H9 (cell line): ENCODE data around the gene SLF1. TPM values are rescaled to one million over a fixed set of nuclear protein-coding genes. Genes with fewer than 3 reads are reported as not detected.

Experiments used
- DNase-seq: peaks from one replicate; pipeline ENCODE4 v3.0.0-alpha.2; 2017
- H2AFZ ChIP-seq: one replicate; pipeline ENCODE4 v1.6.1; 2013; ENCODE audit warnings: mild to moderate bottlenecking, low read length, control low read depth, moderate library complexity
- H2AK5ac ChIP-seq: 2 replicates; pipeline ENCODE4 v1.6.1; 2013; ENCODE audit warnings: low read length, control low read depth, mixed read lengths; ENCODE audit not compliant: insufficient read length
- H2BK120ac ChIP-seq: one replicate; pipeline ENCODE4 v1.6.1; 2013; ENCODE audit warnings: low read depth, mild to moderate bottlenecking, low read length, control low read depth, inconsistent platforms; ENCODE audit not compliant: poor library complexity, severe bottlenecking
- H2BK12ac ChIP-seq: 2 replicates; pipeline ENCODE4 v1.6.1; 2013; ENCODE audit warnings: low read length, control low read depth, mixed read lengths, low read depth; ENCODE audit not compliant: insufficient read length
- H2BK15ac ChIP-seq: 2 replicates; pipeline ENCODE4 v1.6.1; 2013; ENCODE audit warnings: low read depth, low read length, control low read depth
- H2BK20ac ChIP-seq: one replicate; pipeline ENCODE4 v1.6.1; 2013; ENCODE audit warnings: low read depth, mild to moderate bottlenecking, low read length, control low read depth, inconsistent platforms; ENCODE audit not compliant: poor library complexity, severe bottlenecking
- H2BK5ac ChIP-seq: 2 replicates; pipeline ENCODE4 v1.6.1; 2013; ENCODE audit warnings: low read length, control low read depth, mixed read lengths; ENCODE audit not compliant: insufficient read length
- H3K14ac ChIP-seq: 2 replicates; pipeline ENCODE4 v1.6.1; 2013; ENCODE audit warnings: low read length, control low read depth; ENCODE audit not compliant: insufficient read depth
- H3K18ac ChIP-seq: 2 replicates; pipeline ENCODE4 v1.6.1; 2013; ENCODE audit warnings: low read depth, mild to moderate bottlenecking, mixed read lengths, low read length, control low read depth; ENCODE audit not compliant: insufficient read length
- H3K23ac ChIP-seq: 2 replicates; pipeline ENCODE4 v1.6.1; 2013; ENCODE audit warnings: low read length, control low read depth, mixed read lengths, low read depth; ENCODE audit not compliant: insufficient read length
- H3K23me2 ChIP-seq: 2 replicates; pipeline ENCODE4 v1.6.1; 2013; ENCODE audit warnings: low read depth, mild to moderate bottlenecking, mixed read lengths, low read length, control low read depth; ENCODE audit not compliant: insufficient read length, poor library complexity, severe bottlenecking
- H3K27ac ChIP-seq: 2 replicates; pipeline ENCODE4 v1.5.1; 2013; ENCODE audit warnings: low read length, control low read depth, mixed read lengths, low read depth; ENCODE audit not compliant: insufficient read length
- H3K27me3 ChIP-seq: 2 replicates; pipeline ENCODE4 v1.6.1; 2013; ENCODE audit warnings: low read length, control low read depth, inconsistent platforms; ENCODE audit not compliant: insufficient read depth
- H3K4ac ChIP-seq: 2 replicates; pipeline ENCODE4 v1.6.1; 2013; ENCODE audit warnings: low read depth, mild to moderate bottlenecking, control low read depth, inconsistent platforms, low read length, moderate library complexity
- H3K4me1 ChIP-seq: 2 replicates; pipeline ENCODE4 v1.6.1; 2013; ENCODE audit warnings: low read length, control low read depth, inconsistent platforms; ENCODE audit not compliant: insufficient read depth
- H3K4me2 ChIP-seq: 2 replicates; pipeline ENCODE4 v1.6.1; 2013; ENCODE audit warnings: low read length, control low read depth, mixed read lengths; ENCODE audit not compliant: insufficient read length, insufficient read depth
- H3K56ac ChIP-seq: 2 replicates; pipeline ENCODE4 v1.6.1; 2013; ENCODE audit warnings: low read depth, mild to moderate bottlenecking, mixed read lengths, low read length, control low read depth; ENCODE audit not compliant: insufficient read length
- H3K79me1 ChIP-seq: 2 replicates; pipeline ENCODE4 v1.6.1; 2013; ENCODE audit warnings: low read depth, mild to moderate bottlenecking, moderate library complexity, low read length, control low read depth, inconsistent platforms; ENCODE audit not compliant: insufficient read depth, poor library complexity, severe bottlenecking
- H3K79me2 ChIP-seq: 2 replicates; pipeline ENCODE4 v1.6.1; 2013; ENCODE audit warnings: low read length, control low read depth, inconsistent platforms; ENCODE audit not compliant: insufficient read depth
- H3K9ac ChIP-seq: 2 replicates; pipeline ENCODE4 v1.6.1; 2013; ENCODE audit warnings: low read length, control low read depth, mixed read lengths; ENCODE audit not compliant: insufficient read length; ENCODE audit errors: extremely low read depth
- H3K9me3 ChIP-seq: one replicate; pipeline ENCODE4 v1.6.1; 2013; ENCODE audit warnings: low read depth, low read length, inconsistent platforms; ENCODE audit not compliant: control insufficient read depth
- H3T11ph ChIP-seq: one replicate; pipeline ENCODE4 v1.6.1; 2013; ENCODE audit warnings: mild to moderate bottlenecking, low read length, control low read depth, inconsistent platforms
- H4K20me1 ChIP-seq: one replicate; pipeline ENCODE4 v1.6.1; 2013; ENCODE audit not compliant: control insufficient read depth, insufficient read length, insufficient read depth
- H4K5ac ChIP-seq: 2 replicates; pipeline ENCODE4 v1.6.1; 2013; ENCODE audit warnings: low read depth, mild to moderate bottlenecking, mixed read lengths, low read length, control low read depth; ENCODE audit not compliant: insufficient read length
- H4K8ac ChIP-seq: replicated peaks from 2 replicates; pipeline ENCODE4 v1.6.1; 2013; ENCODE audit warnings: low read length, control low read depth, mixed read lengths, low read depth; ENCODE audit not compliant: insufficient read length
- H4K91ac ChIP-seq: 2 replicates; pipeline ENCODE4 v1.6.1; 2013; ENCODE audit warnings: low read depth, mild to moderate bottlenecking, moderate library complexity, mixed read lengths, low read length, control low read depth; ENCODE audit not compliant: insufficient read length
- H3K27ac Mint-ChIP-seq, 3 experiments: 2 replicates in 2 of 3; 3 replicates in 1 of 3; pipeline ENCODE4 v1.8.0; 2020 to 2021; ENCODE audit warnings: mixed read lengths in 3 of 3, mild to moderate bottlenecking in 1 of 3, moderate library complexity in 1 of 3
- H3K27me3 Mint-ChIP-seq: 2 replicates; pipeline ENCODE4 v1.8.0; 2021; ENCODE audit warnings: low read depth, mild to moderate bottlenecking, moderate library complexity, mixed read lengths
- H3K36me3 Mint-ChIP-seq, 3 experiments: 2 replicates in 2 of 3; 3 replicates in 1 of 3; pipeline ENCODE4 v1.8.0; 2020 to 2021; ENCODE audit warnings: low read depth in 3 of 3, mixed read lengths in 3 of 3; ENCODE audit not compliant: insufficient read depth in 1 of 3
- H3K4me1 Mint-ChIP-seq, 2 experiments: 2 replicates each; pipeline ENCODE4 v1.8.0; 2020; ENCODE audit warnings: mixed read lengths in 2 of 2
- H3K4me3 Mint-ChIP-seq, 2 experiments: 2 replicates in 1 of 2; 3 replicates in 1 of 2; pipeline ENCODE4 v1.8.0; 2020 to 2021; ENCODE audit warnings: mild to moderate bottlenecking in 2 of 2, mixed read lengths in 2 of 2, moderate library complexity in 1 of 2
- H3K9me3 Mint-ChIP-seq, 2 experiments: 2 replicates in 1 of 2; 3 replicates in 1 of 2; pipeline ENCODE4 v1.8.0; 2020; ENCODE audit warnings: mild to moderate bottlenecking in 2 of 2, mixed read lengths in 2 of 2, moderate library complexity in 1 of 2
- WGBS: extraction: QIAGEN DNeasy Blood & Tissue Kit; methylation state at CpG from one replicate; pipeline ENCODE4 v1.1.7; 2013; ENCODE audit warnings: missing lambda C conversion rate, low lambda C conversion rate, mixed read lengths; ENCODE audit not compliant: insufficient read length; ENCODE audit errors: extremely low coverage; 5-methylcytosine and 5-hydroxymethylcytosine counted together
- total RNA-seq: library from RNA; stranded (reverse); gene quantifications from 2 replicates; pipeline ENCODE4 v1.2.1, GENCODE V29; 2021
- TF ChIP-seq, protein P1 (sequence below): fragments of 200-600 bp; sonication (generic); conservative IDR thresholded peaks from 3 replicates; pipeline ENCODE4 v1.8.0; 2021; ENCODE audit warnings: antibody characterized with exemption, mild to moderate bottlenecking

The SLF1 gene
- total RNA-seq, 1 experiment from 2014 or later: 12.5 TPM

DNA sequence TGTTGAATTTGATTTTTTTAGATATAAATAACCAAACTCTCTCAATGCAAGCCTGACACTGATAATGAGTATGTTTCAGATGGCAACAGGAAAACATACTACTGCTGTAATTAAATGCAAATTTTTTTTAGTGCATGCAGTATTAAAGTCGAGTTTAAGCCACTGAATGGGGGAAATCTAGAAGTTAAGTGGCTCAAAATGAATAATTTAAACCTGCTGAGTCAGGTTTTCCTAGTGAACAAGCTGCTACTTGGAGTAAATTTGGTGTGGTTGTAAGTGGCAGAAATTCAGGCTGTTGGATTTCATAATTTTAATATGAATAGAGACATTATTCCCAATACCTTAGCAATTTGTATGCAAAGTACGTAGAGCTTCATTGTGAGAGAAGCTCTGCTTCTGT is 121.8 kb downstream of the SLF1 start:
- H3K4me1 ChIP-seq: no peaks in the 10 kb centered on the region
- H4K20me1 ChIP-seq: no peaks in the 10 kb centered on the region
- H3K9ac ChIP-seq: no peak overlapping the region
- no peaks in the 10 kb centered on the region for H3K23me2 ChIP-seq
- H4K5ac ChIP-seq: no peak overlapping the region
- H3K27ac ChIP-seq: no peak overlapping the region
- no peak overlapping the region for H2BK5ac ChIP-seq
- H3K4me2 ChIP-seq: no peak overlapping the region
- H3K23ac ChIP-seq: no peak overlapping the region
- H3K4me1 Mint-ChIP-seq: peaks cover 11% of the 10 kb centered on the region in 2 experiments
- no peak overlapping the region for H3K56ac ChIP-seq
- no peak overlapping the region for H3K4me3 Mint-ChIP-seq
- WGBS: no CpG with 5 or more reads among the region's 2 CpGs
- H3K27ac Mint-ChIP-seq: no peak overlapping the region
- no peak overlapping the region for H4K8ac ChIP-seq
- no peak overlapping the region for H3K18ac ChIP-seq
- H3K4ac ChIP-seq: no peak overlapping the region
- H2AK5ac ChIP-seq: no peak overlapping the region
- H3K9me3 ChIP-seq: no peaks in the 10 kb centered on the region
- DNase-seq: no peak
- TF ChIP-seq, protein P1, sequence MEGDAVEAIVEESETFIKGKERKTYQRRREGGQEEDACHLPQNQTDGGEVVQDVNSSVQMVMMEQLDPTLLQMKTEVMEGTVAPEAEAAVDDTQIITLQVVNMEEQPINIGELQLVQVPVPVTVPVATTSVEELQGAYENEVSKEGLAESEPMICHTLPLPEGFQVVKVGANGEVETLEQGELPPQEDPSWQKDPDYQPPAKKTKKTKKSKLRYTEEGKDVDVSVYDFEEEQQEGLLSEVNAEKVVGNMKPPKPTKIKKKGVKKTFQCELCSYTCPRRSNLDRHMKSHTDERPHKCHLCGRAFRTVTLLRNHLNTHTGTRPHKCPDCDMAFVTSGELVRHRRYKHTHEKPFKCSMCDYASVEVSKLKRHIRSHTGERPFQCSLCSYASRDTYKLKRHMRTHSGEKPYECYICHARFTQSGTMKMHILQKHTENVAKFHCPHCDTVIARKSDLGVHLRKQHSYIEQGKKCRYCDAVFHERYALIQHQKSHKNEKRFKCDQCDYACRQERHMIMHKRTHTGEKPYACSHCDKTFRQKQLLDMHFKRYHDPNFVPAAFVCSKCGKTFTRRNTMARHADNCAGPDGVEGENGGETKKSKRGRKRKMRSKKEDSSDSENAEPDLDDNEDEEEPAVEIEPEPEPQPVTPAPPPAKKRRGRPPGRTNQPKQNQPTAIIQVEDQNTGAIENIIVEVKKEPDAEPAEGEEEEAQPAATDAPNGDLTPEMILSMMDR: no peak
- H2AFZ ChIP-seq: no peak overlapping the region
- H3K27me3 Mint-ChIP-seq: no peaks in the 10 kb centered on the region
- no peaks in the 10 kb centered on the region for H3K36me3 Mint-ChIP-seq
- H3K9me3 Mint-ChIP-seq: no peaks in the 10 kb centered on the region
- H2BK15ac ChIP-seq: no peak overlapping the region
- no peak overlapping the region for H2BK120ac ChIP-seq
- no peak overlapping the region for H3K14ac ChIP-seq
- H3K79me1 ChIP-seq: no peaks in the 10 kb centered on the region
- no peaks in the 10 kb centered on the region for H3K79me2 ChIP-seq
- H2BK12ac ChIP-seq: no peak overlapping the region
- H4K91ac ChIP-seq: no peak overlapping the region
- no peak overlapping the region for H2BK20ac ChIP-seq
- no peaks in the 10 kb centered on the region for H3K27me3 ChIP-seq
- H3T11ph ChIP-seq: no peak overlapping the region
